K562 (cell line): ENCODE results near the gene ZNF775. TPM values are rescaled to one million over a fixed set of nuclear protein-coding genes. Genes with fewer than 3 reads are reported as not detected.

Experiments
- DPF2 ChIP-seq: fragments of 450-650 bp; IDR thresholded peaks from 2 replicates; pipeline ENCODE4 v1.6.1; 2016
- E2F3 ChIP-seq: fragments of 250-450 bp; sonication (Bioruptor Pico); IDR thresholded peaks from 2 replicates; pipeline ENCODE4 v1.4.0; 2020; ENCODE audit warnings: mild to moderate bottlenecking
- MXI1 ChIP-seq: IDR thresholded peaks from 2 replicates; pipeline ENCODE4 v1.6.1; 2011; ENCODE audit warnings: low read depth, mild to moderate bottlenecking, improper control_type of control experiment, low read length
- NCOA2 ChIP-seq, 2 experiments: fragments of 450-650 bp; IDR thresholded peaks; 2 replicates each; pipeline ENCODE4 v1.6.1; 2018; ENCODE audit warnings: mild to moderate bottlenecking in 2 of 2, moderate library complexity in 1 of 2; ENCODE audit not compliant: partially characterized antibody in 2 of 2
- NR4A1 ChIP-seq, 2 experiments: fragments of 250-450 bp in 1 of 2; fragments of 450-650 bp in 1 of 2; sonication (Bioruptor Pico) in 1 of 2; IDR thresholded peaks; 2 replicates each; pipeline versions ENCODE4 v1.4.0 to v1.6.1; 2016 to 2020; ENCODE audit warnings: mild to moderate bottlenecking in 2 of 2, missing compliant biosample characterization in 1 of 2, missing genetic modification characterization in 1 of 2, moderate library complexity in 1 of 2
- NUFIP1 ChIP-seq: fragments of 450-650 bp; IDR thresholded peaks from 2 replicates; pipeline ENCODE4 v1.6.1; 2018; ENCODE audit not compliant: partially characterized antibody
- TOE1 ChIP-seq, 2 experiments: fragments of 450-650 bp in 1 of 2; sonication (generic) in 1 of 2; formaldehyde crosslinking in 1 of 2; IDR thresholded peaks; 2 replicates each; pipeline versions ENCODE4 v1.7.1 to v1.8.0; 2016 to 2022; ENCODE audit warnings: borderline replicate concordance in 2 of 2, mild to moderate bottlenecking in 2 of 2, antibody characterized with exemption in 1 of 2, inconsistent platforms in 1 of 2, low read depth in 1 of 2, missing genetic modification reagents in 1 of 2, moderate library complexity in 1 of 2
- YBX1 ChIP-seq: fragments of 450-650 bp; IDR thresholded peaks from 2 replicates; pipeline ENCODE4 v1.7.1; 2016; ENCODE audit warnings: mild to moderate bottlenecking
- ZSCAN32 ChIP-seq: fragments of 450-650 bp; formaldehyde crosslinking; IDR thresholded peaks from 2 replicates; pipeline ENCODE4 v1.4.0; 2020; ENCODE audit warnings: mild to moderate bottlenecking, moderate library complexity
- polyA plus RNA-seq, 8 experiments: library from polyadenylated mRNA; depleted of rRNA in 4 of 8; stranded (reverse) in 5 of 8; unstranded in 3 of 8; fragments of >200 nt; fragmentation: Nextera tagmentation in 2 of 8; fragmentation: Illumina TruSeq in 1 of 8; extraction: Ambion mirVana in 2 of 8; extraction: Trizol in 1 of 8; gene quantifications; 2 replicates each; pipeline versions ENCODE4 v1.2.1 to v1.2.3, GENCODE V29; 2011 to 2014; ENCODE audit warnings: inconsistent platforms in 1 of 8, missing spikeins in 1 of 8
- total RNA-seq, 7 experiments: library from RNA; depleted of rRNA in 6 of 7; stranded (reverse); fragments of >200 nt in 6 of 7; fragmentation: Illumina TruSeq in 2 of 7; extraction: Trizol in 2 of 7; gene quantifications; 2 replicates each; pipeline versions ENCODE4 v1.2.1 to v1.2.3, GENCODE V29; 2011 to 2021; ENCODE audit warnings: low replicate concordance in 1 of 7
- TF ChIP-seq, protein P1 (sequence below): fragments of 250-450 bp; sonication (Bioruptor Pico); IDR thresholded peaks from 2 replicates; pipeline ENCODE4 v1.8.0; 2021; ENCODE audit warnings: moderate library complexity, mild to moderate bottlenecking, inconsistent platforms
- TF ChIP-seq, protein P2 (sequence below): fragments of 450-650 bp; formaldehyde crosslinking; conservative IDR thresholded peaks from 2 replicates; pipeline ENCODE4 v1.4.0; 2022; ENCODE audit warnings: mild to moderate bottlenecking, missing genetic modification characterization
- TF ChIP-seq, protein P3 (sequence below), 2 experiments: fragments of 450-650 bp; IDR thresholded peaks; 2 replicates each; pipeline ENCODE4 v1.6.1; 2016; ENCODE audit warnings: mild to moderate bottlenecking in 2 of 2, borderline replicate concordance in 1 of 2, low read depth in 1 of 2, moderate library complexity in 1 of 2

Gene ZNF775
- total and polyA plus RNA-seq, 9 of the 15 experiments (the other 6 are each of a cell fraction or from before 2014, with no cell fraction given) = 0.04 to 18.7 (median 4.9) TPM

DNA sequence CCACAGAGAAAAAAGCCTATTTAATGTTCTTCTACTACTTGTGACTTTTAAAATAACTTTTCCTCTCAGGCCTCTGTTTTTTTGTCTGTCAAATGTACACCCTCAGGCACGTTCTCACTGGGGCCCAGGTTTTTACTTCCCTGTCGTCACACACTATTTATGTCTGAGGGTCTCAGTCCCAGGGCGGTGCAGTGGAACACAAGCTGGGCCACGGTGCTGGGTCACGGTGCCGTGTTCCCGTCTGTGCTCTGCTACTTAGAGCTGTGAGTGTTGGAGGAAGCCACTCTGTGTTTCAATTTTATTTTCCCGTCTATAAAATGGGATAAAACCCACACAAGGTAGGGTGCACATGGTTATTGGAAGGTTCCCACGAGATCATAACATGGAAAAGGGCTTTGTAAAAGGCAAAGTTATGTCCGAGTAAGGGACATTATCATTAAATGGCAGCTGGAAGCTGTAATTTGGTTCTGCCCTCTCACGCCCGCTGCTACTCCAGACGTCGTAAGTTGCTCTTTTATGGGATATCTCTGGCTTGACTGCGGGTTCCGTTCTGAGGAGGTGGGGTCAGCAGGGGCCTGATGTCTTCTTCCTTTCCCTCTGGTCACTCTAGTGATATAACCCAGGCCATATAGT lies 25.2 kb downstream of the ZNF775 start (continued):
- TF ChIP-seq, protein P1, sequence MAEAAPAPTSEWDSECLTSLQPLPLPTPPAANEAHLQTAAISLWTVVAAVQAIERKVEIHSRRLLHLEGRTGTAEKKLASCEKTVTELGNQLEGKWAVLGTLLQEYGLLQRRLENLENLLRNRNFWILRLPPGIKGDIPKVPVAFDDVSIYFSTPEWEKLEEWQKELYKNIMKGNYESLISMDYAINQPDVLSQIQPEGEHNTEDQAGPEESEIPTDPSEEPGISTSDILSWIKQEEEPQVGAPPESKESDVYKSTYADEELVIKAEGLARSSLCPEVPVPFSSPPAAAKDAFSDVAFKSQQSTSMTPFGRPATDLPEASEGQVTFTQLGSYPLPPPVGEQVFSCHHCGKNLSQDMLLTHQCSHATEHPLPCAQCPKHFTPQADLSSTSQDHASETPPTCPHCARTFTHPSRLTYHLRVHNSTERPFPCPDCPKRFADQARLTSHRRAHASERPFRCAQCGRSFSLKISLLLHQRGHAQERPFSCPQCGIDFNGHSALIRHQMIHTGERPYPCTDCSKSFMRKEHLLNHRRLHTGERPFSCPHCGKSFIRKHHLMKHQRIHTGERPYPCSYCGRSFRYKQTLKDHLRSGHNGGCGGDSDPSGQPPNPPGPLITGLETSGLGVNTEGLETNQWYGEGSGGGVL (CRISPR knock-in tag) = no peak
- TF ChIP-seq YBX1 = no peak
- TF ChIP-seq, protein P2, sequence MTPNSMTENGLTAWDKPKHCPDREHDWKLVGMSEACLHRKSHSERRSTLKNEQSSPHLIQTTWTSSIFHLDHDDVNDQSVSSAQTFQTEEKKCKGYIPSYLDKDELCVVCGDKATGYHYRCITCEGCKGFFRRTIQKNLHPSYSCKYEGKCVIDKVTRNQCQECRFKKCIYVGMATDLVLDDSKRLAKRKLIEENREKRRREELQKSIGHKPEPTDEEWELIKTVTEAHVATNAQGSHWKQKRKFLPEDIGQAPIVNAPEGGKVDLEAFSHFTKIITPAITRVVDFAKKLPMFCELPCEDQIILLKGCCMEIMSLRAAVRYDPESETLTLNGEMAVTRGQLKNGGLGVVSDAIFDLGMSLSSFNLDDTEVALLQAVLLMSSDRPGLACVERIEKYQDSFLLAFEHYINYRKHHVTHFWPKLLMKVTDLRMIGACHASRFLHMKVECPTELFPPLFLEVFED = no peak
- TF ChIP-seq E2F3 (CRISPR knock-in tag) = 0 out of 2 replicates have a peak, but pooled peaks have one; percentile 55
- TF ChIP-seq MXI1 = 0 out of 2 replicates have a peak, but pooled peaks have one; percentile 31
- TF ChIP-seq, protein P3, sequence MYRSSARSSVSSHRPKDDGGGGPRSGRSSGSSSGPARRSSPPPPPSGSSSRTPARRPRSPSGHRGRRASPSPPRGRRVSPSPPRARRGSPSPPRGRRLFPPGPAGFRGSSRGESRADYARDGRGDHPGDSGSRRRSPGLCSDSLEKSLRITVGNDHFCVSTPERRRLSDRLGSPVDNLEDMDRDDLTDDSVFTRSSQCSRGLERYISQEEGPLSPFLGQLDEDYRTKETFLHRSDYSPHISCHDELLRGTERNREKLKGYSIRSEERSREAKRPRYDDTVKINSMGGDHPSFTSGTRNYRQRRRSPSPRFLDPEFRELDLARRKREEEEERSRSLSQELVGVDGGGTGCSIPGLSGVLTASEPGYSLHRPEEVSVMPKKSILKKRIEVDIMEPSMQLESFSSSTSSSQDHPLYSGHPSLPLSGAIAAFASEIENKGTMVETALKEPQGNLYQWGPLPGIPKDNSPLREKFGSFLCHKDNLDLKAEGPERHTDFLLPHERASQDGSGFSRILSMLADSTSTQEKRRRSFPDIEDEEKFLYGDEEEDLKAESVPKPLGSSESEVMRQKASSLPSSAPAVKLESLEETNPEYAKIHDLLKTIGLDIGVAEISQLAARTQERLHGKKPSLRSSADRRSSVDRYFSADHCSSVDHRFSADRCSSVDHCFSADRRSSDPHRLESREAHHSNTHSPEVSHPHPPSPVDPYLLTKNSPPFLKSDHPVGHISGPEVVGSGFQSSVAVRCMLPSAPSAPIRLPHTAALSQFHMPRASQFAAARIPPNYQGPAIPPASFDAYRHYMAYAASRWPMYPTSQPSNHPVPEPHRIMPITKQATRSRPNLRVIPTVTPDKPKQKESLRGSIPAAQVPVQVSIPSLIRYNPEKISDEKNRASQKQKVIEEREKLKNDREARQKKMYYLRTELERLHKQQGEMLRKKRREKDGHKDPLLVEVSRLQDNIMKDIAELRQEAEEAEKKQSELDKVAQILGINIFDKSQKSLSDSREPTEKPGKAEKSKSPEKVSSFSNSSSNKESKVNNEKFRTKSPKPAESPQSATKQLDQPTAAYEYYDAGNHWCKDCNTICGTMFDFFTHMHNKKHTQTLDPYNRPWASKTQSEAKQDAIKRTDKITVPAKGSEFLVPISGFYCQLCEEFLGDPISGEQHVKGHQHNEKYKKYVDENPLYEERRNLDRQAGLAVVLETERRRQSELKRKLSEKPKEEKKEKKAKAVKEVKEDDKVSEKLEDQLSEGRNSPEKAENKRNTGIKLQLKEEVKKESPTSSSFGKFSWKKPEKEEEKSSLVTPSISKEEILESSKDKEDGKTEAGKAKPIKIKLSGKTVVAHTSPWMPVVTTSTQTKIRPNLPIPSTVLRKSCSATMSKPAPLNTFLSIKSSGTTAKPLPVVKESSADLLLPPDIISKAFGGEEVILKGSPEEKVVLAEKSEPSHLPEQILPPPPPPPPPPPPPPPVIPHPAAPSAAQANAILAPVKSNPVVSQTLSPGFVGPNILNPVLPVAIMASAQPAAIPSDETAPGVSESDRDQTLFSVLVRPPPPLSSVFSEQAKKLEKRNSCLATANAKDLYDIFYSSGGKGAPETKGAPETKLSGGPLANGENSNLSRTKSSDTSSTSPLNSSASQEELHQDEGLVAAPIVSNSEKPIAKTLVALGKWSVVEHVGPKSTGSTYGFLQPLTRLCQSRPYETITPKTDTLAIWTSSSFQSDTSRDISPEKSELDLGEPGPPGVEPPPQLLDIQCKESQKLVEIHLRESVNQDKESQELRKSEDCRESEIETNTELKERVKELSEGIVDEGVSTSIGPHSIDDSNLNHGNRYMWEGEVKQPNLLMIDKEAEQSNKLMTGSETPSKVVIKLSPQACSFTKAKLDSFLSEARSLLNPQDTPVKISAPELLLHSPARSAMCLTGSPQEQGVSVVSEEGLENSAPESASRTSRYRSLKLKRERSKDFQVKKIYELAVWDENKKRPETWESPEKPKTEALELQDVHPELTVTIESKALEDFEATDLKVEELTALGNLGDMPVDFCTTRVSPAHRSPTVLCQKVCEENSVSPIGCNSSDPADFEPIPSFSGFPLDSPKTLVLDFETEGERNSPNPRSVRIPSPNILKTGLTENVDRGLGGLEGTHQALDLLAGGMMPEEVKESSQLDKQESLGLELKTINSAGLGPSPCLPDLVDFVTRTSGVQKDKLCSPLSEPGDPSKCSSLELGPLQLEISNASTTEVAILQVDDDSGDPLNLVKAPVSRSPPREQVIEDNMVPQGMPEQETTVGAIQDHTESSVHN (IDR thresholded peaks at IDR 0.05; ENCODE audit: borderline replicate concordance in 1 of 2, low read depth in 1 of 2) = no peak
- no peak for TF ChIP-seq TOE1 (IDR thresholded peaks at IDR 0.05; ENCODE audit: borderline replicate concordance)
- TF ChIP-seq TOE1 (CRISPR knock-in tag; IDR thresholded peaks at IDR 0.05; ENCODE audit: borderline replicate concordance, low read depth) = no peak
- no peak for TF ChIP-seq NCOA2 (IDR thresholded peaks at IDR 0.05; ENCODE audit: partially characterized antibody in 2 of 2)
- TF ChIP-seq NR4A1 (CRISPR knock-in tag; IDR thresholded peaks at IDR 0.05) = no peak
- TF ChIP-seq NR4A1 (tag; IDR thresholded peaks at IDR 0.05) = peak; percentile 23; the same call in 1 of the 2 replicates
- TF ChIP-seq ZSCAN32 = no peak
- TF ChIP-seq NUFIP1 = peak; percentile 17
- TF ChIP-seq DPF2 = 0 out of 2 replicates have a peak, but pooled peaks have one; percentile 58
